HG03066 (cell line): ENCODE results near the gene CNOT4.
"Not testable (repeated sequence)": the region's sequence is repeated elsewhere in the genome, so short reads cannot be mapped to it uniquely, and the experiment has no call there.

Experiments used
- ATAC-seq: cut with Tn5 transposase; IDR thresholded peaks from one replicate; pipeline ENCODE4 v1.9.1; 2021; ENCODE audit warnings: low read depth; ENCODE audit not compliant: unreplicated experiment

Gene CNOT4

GRCh38 chr7:135514856-135515255 is 5.0 kb upstream of the CNOT4 start:
- no peak for ATAC-seq

- no peak for ATAC-seq
Measured at GRCh38 chr7:135512135-135512887, 2.4 kb upstream of the CNOT4 start.

- ATAC-seq = no peak
Measured at GRCh38 chr7:135510592-135511183, 786 bp upstream of the CNOT4 start.

- no peak for ATAC-seq
Measured at GRCh38 chr7:135509589-135509838, 388 bp downstream of the CNOT4 start.

- ATAC-seq = no peak
Measured at GRCh38 chr7:135508883-135509588, 866 bp downstream of the CNOT4 start.

GRCh38 chr7:135501402-135501801 is 8.5 kb downstream of the CNOT4 start:
- ATAC-seq = no peak

GRCh38 chr7:135499818-135500217 is 10.1 kb downstream of the CNOT4 start:
- ATAC-seq = no peak

- ATAC-seq = not testable (repeated sequence)
Measured at GRCh38 chr7:135497161-135497560, 12.7 kb downstream of the CNOT4 start.

GRCh38 chr7:135493362-135493761 is 16.5 kb downstream of the CNOT4 start:
- ATAC-seq = no peak

GRCh38 chr7:135492151-135492550 is 17.8 kb downstream of the CNOT4 start:
- no peak for ATAC-seq

GRCh38 chr7:135490783-135491182 is 19.1 kb downstream of the CNOT4 start:
- no peak for ATAC-seq

- no peak for ATAC-seq
Measured at GRCh38 chr7:135489791-135490190, 20.1 kb downstream of the CNOT4 start.

- no peak for ATAC-seq
Measured at GRCh38 chr7:135486261-135486920, 23.5 kb downstream of the CNOT4 start.

- ATAC-seq = no peak
Measured at GRCh38 chr7:135481598-135481979, 28.3 kb downstream of the CNOT4 start.

- no peak for ATAC-seq
Measured at GRCh38 chr7:135480966-135481597, 28.8 kb downstream of the CNOT4 start.

- no peak for ATAC-seq
Measured at GRCh38 chr7:135475521-135475920, 34.4 kb downstream of the CNOT4 start.

GRCh38 chr7:135469705-135470104 is 40.2 kb downstream of the CNOT4 start:
- not testable (repeated sequence) for ATAC-seq

GRCh38 chr7:135467207-135467711 is 42.6 kb downstream of the CNOT4 start:
- no peak for ATAC-seq

GRCh38 chr7:135466442-135467206 is 43.3 kb downstream of the CNOT4 start:
- ATAC-seq = no peak

- no peak for ATAC-seq
Measured at GRCh38 chr7:135463908-135464307, 46.0 kb downstream of the CNOT4 start.
